ENCODE data around the gene CCNQ.
A peak's percentile ranks its signal among the peaks of the same experiment; 100 is the strongest.

Gene CCNQ

GRCh38 chrX:153585827-153586226, 13.1 kb downstream of the CCNQ start:
- Mint-ChIP-seq H3K36me3 (ENCODE audit: low read depth) (peaks cover 5% of the 10 kb centered on the region), H3K4me3 (no peak overlapping the region), H3K4me1 (ENCODE audit: low read depth) (peaks cover 18% of the 10 kb centered on the region), H3K27me3 (no peaks in the 10 kb centered on the region), H3K9me3 (no peaks in the 10 kb centered on the region), H3K27ac (peak overlapping the region; percentile 28)

- no peak overlapping the region for H3K27ac Mint-ChIP-seq
- H3K4me3 Mint-ChIP-seq = peak overlapping the region; percentile 10
- H3K9me3 Mint-ChIP-seq = no peaks in the 10 kb centered on the region
- peaks cover 5% of the 10 kb centered on the region for H3K36me3 Mint-ChIP-seq (ENCODE audit: low read depth)
- H3K4me1 Mint-ChIP-seq (ENCODE audit: low read depth) = peaks cover 18% of the 10 kb centered on the region
- H3K27me3 Mint-ChIP-seq = no peaks in the 10 kb centered on the region
Measured at GRCh38 chrX:153583433-153583832, 15.5 kb downstream of the CCNQ start.

GRCh38 chrX:153582896-153583295, 16.0 kb downstream of the CCNQ start:
- H3K27ac Mint-ChIP-seq = no peak overlapping the region
- H3K4me1 Mint-ChIP-seq (ENCODE audit: low read depth) = peaks cover 18% of the 10 kb centered on the region
- no peaks in the 10 kb centered on the region for H3K9me3 Mint-ChIP-seq
- H3K36me3 Mint-ChIP-seq (ENCODE audit: low read depth) = peaks cover 5% of the 10 kb centered on the region
- no peaks in the 10 kb centered on the region for H3K27me3 Mint-ChIP-seq
- peak overlapping the region; percentile 10 for H3K4me3 Mint-ChIP-seq

GRCh38 chrX:153580700-153581386, 18.1 kb downstream of the CCNQ start:
- Mint-ChIP-seq H3K27ac (no peak overlapping the region), H3K4me3 (no peak overlapping the region), H3K36me3 (ENCODE audit: low read depth) (no peaks in the 10 kb centered on the region), H3K27me3 (no peaks in the 10 kb centered on the region), H3K4me1 (ENCODE audit: low read depth) (peaks cover 18% of the 10 kb centered on the region), H3K9me3 (no peaks in the 10 kb centered on the region)

GRCh38 chrX:153578889-153579288, 20.1 kb downstream of the CCNQ start:
- Mint-ChIP-seq H3K4me1 (ENCODE audit: low read depth) (peaks cover 17% of the 10 kb centered on the region), H3K27me3 (no peaks in the 10 kb centered on the region), H3K4me3 (no peak overlapping the region), H3K36me3 (ENCODE audit: low read depth) (no peaks in the 10 kb centered on the region), H3K9me3 (no peaks in the 10 kb centered on the region), H3K27ac (no peak overlapping the region)

- Mint-ChIP-seq H3K27ac (no peak overlapping the region), H3K27me3 (no peaks in the 10 kb centered on the region)
Measured at GRCh38 chrX:153578200-153578835, 20.6 kb downstream of the CCNQ start.

GRCh38 chrX:153576961-153577360, 22.0 kb downstream of the CCNQ start:
- no peaks in the 10 kb centered on the region for H3K4me1 Mint-ChIP-seq (ENCODE audit: low read depth)
- no peaks in the 10 kb centered on the region for H3K36me3 Mint-ChIP-seq (ENCODE audit: low read depth)
- H3K27me3 Mint-ChIP-seq = no peaks in the 10 kb centered on the region
- no peak overlapping the region for H3K27ac Mint-ChIP-seq
- H3K9me3 Mint-ChIP-seq = no peaks in the 10 kb centered on the region
- no peak overlapping the region for H3K4me3 Mint-ChIP-seq

More at GRCh38 chrX:153578200-153578835, 20.6 kb downstream of the CCNQ start:
- H3K4me3 Mint-ChIP-seq = no peak overlapping the region
- H3K36me3 Mint-ChIP-seq (ENCODE audit: low read depth) = no peaks in the 10 kb centered on the region
- H3K4me1 Mint-ChIP-seq (ENCODE audit: low read depth) = peaks cover 11% of the 10 kb centered on the region
- H3K9me3 Mint-ChIP-seq = no peaks in the 10 kb centered on the region

- Mint-ChIP-seq H3K27me3 (no peaks in the 10 kb centered on the region), H3K4me1 (ENCODE audit: low read depth) (peaks cover 2% of the 10 kb centered on the region), H3K9me3 (no peaks in the 10 kb centered on the region), H3K36me3 (ENCODE audit: low read depth) (no peaks in the 10 kb centered on the region), H3K27ac (no peak overlapping the region), H3K4me3 (no peak overlapping the region)
Measured at GRCh38 chrX:153576239-153576870, 22.6 kb downstream of the CCNQ start.

GRCh38 chrX:153573984-153574383, 25.0 kb downstream of the CCNQ start:
- no peaks in the 10 kb centered on the region for H3K9me3 Mint-ChIP-seq
- peaks cover 7% of the 10 kb centered on the region for H3K4me1 Mint-ChIP-seq (ENCODE audit: low read depth)
- H3K27ac Mint-ChIP-seq = no peak overlapping the region
- H3K4me3 Mint-ChIP-seq = no peak overlapping the region
- no peaks in the 10 kb centered on the region for H3K27me3 Mint-ChIP-seq
- H3K36me3 Mint-ChIP-seq (ENCODE audit: low read depth) = no peaks in the 10 kb centered on the region

- no peaks in the 10 kb centered on the region for H3K36me3 Mint-ChIP-seq (ENCODE audit: low read depth)
- H3K27ac Mint-ChIP-seq = no peak overlapping the region
- H3K9me3 Mint-ChIP-seq = no peaks in the 10 kb centered on the region
- peaks cover 7% of the 10 kb centered on the region for H3K4me1 Mint-ChIP-seq (ENCODE audit: low read depth)
- no peak overlapping the region for H3K4me3 Mint-ChIP-seq
- H3K27me3 Mint-ChIP-seq = no peaks in the 10 kb centered on the region
Measured at GRCh38 chrX:153572601-153573000, 26.3 kb downstream of the CCNQ start.

GRCh38 chrX:153571534-153571908, 27.4 kb downstream of the CCNQ start:
- Mint-ChIP-seq H3K27ac (no peak overlapping the region), H3K36me3 (ENCODE audit: low read depth) (no peaks in the 10 kb centered on the region), H3K27me3 (no peaks in the 10 kb centered on the region), H3K4me1 (ENCODE audit: low read depth) (peaks cover 7% of the 10 kb centered on the region), H3K4me3 (no peak overlapping the region), H3K9me3 (no peaks in the 10 kb centered on the region)

- peaks cover 7% of the 10 kb centered on the region for H3K4me1 Mint-ChIP-seq (ENCODE audit: low read depth)
- no peaks in the 10 kb centered on the region for H3K36me3 Mint-ChIP-seq (ENCODE audit: low read depth)
- H3K27ac Mint-ChIP-seq = no peak overlapping the region
- H3K4me3 Mint-ChIP-seq = no peak overlapping the region
- H3K9me3 Mint-ChIP-seq = no peaks in the 10 kb centered on the region
- no peaks in the 10 kb centered on the region for H3K27me3 Mint-ChIP-seq
Measured at GRCh38 chrX:153569475-153569874, 29.5 kb downstream of the CCNQ start.

- Mint-ChIP-seq H3K27ac (no peak overlapping the region), H3K9me3 (no peaks in the 10 kb centered on the region), H3K4me1 (ENCODE audit: low read depth) (peaks cover 7% of the 10 kb centered on the region), H3K27me3 (no peaks in the 10 kb centered on the region), H3K36me3 (ENCODE audit: low read depth) (no peaks in the 10 kb centered on the region), H3K4me3 (no peak overlapping the region)
Measured at GRCh38 chrX:153568451-153569011, 30.4 kb downstream of the CCNQ start.

GRCh38 chrX:153565996-153566580, 32.9 kb downstream of the CCNQ start:
- no peaks in the 10 kb centered on the region for H3K27me3 Mint-ChIP-seq
- H3K27ac Mint-ChIP-seq = no peak overlapping the region
- no peaks in the 10 kb centered on the region for H3K36me3 Mint-ChIP-seq (ENCODE audit: low read depth)
- H3K4me3 Mint-ChIP-seq = no peak overlapping the region
- no peaks in the 10 kb centered on the region for H3K9me3 Mint-ChIP-seq
- H3K4me1 Mint-ChIP-seq (ENCODE audit: low read depth) = peaks cover 3% of the 10 kb centered on the region

GRCh38 chrX:153564047-153564606, 34.8 kb downstream of the CCNQ start:
- H3K27me3 Mint-ChIP-seq = no peaks in the 10 kb centered on the region
- no peak overlapping the region for H3K4me3 Mint-ChIP-seq
- no peaks in the 10 kb centered on the region for H3K36me3 Mint-ChIP-seq (ENCODE audit: low read depth)
- H3K4me1 Mint-ChIP-seq (ENCODE audit: low read depth) = no peaks in the 10 kb centered on the region
- H3K27ac Mint-ChIP-seq = no peak overlapping the region
- H3K9me3 Mint-ChIP-seq = no peaks in the 10 kb centered on the region
